GM21825 (cell line): ENCODE data around the gene CHD1.

Source experiments
- ATAC-seq: cut with Tn5 transposase; IDR thresholded peaks from one replicate; pipeline ENCODE4 v1.9.1; 2021; ENCODE audit warnings: mild to moderate bottlenecking, moderate library complexity; ENCODE audit not compliant: unreplicated experiment

The CHD1 gene

DNA sequence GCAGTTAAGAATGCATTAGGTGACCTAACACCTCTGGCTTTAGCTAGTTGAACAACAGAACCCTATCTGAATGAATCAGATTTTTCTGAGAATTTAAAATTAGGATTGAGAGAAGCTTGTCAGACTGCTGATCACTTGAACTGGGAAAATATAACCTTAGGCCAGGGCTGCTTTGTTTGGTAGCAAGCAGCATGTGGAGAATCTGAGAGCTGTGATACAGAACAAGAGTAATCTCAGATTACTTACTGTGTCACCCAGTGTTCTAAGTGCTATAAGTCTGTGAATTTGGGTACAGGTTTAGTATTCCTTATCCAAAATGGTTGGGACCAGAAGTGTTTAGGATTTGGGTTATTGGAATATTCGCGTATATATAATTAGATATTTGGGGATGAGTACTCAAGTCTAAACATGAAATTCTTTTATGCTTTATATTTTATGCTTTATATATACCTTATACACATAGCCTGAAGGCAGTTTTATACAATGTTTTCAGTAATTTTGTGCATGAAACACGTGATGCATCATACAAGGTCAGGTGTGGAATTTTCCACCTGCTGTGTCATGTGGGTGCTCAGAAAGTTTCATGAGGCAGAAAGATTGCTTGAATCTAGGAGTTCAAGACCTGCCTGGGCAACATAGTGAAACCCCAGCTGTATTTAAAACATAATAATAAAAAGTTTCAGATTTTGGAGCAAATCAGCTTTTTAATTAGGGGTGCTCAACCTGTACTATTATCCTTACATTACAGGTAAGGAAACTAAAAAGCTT, 8.3 kb upstream of the CHD1 start:
- no peak for ATAC-seq

DNA sequence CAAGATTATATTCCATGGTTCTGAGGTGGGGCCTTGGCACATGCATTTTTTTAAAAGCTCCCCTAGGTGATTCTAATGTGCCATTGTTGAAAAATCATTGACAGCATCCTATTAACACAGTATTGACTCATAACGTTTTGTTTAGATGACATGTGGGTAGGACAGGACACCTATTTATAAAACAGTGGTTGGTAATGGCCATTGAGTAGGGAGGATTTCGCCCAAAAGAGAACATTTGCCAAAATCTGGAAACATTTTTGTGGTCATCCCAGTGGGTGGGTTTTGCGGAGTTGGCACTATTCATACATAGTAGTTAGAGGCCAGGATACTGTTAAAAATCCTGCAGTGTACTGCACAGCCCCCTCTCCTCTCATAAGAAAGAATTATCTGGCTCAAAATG, 6.4 kb upstream of the CHD1 start:
- ATAC-seq = no peak

GRCh38 chr5:98934546-98934945, 5.7 kb upstream of the CHD1 start:
- ATAC-seq = no peak

DNA sequence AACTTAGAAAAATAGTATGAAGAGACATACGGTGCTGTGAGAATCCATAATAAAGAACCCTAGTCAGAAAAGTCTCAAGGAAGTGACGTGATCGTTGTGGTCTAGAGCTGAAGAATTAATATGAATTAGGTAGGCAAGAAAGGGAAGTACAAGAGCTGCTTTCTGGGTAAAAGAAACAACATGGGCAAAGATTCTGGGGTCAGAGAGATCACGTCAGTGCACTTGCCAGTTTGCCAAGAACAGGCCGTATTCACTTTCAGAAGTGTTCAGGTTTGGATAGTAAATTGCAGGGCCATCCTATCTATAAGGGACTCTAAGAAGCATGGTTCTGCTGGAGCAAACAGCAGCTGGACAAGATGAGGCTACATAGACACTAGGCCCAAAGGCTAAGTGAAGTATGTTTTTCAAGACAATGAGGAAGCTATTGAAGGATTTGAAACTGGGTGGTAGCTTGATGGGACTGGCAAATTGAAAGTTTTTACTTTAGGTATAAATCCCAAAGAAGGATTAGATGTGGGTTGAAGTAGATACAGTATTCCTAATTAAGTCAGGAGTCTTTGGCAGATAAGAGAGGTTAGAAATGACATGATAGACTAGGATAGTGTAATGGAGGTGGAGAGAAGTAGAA, 4.8 kb upstream of the CHD1 start:
- ATAC-seq = peak; percentile 32

DNA sequence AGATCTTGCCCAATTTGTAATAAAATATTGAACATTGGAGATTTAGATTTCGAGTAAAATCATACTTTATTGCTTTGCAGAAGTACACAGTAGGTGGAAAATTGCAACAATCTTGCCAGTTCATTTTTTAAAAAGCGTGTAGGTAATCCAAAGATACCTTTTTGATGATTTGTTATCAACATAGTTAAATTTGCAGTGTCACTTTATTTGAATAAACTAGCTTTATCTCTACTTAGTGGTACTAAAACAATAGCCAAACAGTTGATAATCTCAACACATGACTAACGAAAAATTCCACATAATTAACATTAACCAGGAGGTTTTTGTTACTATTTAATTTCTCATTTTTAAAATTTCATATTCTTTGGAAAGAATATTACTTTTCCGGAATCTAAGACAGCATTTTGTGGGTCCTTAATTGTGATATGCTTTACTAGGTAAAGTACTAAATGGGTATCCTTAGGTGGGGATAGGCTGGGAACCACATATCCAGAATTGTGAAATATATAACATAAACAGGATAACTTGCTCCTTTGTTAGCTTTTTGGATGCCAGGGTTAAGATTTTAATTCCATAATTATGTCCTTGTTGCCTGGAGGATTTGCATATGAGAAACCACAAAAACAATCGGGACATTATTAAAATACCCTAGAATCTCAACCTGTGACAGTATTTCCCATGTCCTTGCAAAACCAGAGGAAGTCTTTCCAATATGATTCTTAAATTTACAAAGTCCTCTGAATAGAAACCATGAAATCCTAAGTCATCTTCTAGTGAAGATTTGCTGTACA, 2.4 kb upstream of the CHD1 start:
- ATAC-seq = no peak

DNA sequence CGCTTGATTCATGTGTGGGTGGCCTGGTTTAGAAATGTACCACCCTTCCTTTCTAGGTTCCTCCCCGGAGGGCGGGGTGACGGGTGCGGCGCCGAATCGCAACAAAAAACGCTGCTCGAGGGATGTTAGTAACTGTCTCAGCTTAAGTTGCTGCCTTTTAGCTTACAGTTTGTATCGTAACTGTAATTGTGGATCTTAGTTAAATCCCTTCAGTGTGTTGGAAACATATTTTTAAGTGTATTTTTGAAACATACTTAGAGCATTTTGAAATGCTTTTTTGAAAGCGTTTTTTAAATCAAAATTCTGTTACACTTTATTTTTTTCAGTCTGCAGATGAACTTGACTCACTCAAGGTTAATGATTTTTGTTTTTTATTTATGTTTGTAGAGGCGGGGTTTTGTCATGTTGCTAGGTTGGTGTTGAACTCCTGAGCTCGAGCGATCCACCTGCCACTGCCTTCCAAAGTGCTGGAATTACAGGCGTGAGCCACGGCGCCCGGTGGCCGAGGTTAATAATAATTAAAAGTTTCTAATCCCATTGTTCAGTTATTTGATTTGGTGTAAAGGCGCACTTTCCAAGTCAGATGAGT, 997 bp upstream of the CHD1 start:
- no peak for ATAC-seq

GRCh38 chr5:98927989-98928872, 576 bp downstream of the CHD1 start:
- peak; percentile 27 for ATAC-seq

- no peak for ATAC-seq
Observed at GRCh38 chr5:98927242-98927988, 1.4 kb downstream of the CHD1 start.

DNA sequence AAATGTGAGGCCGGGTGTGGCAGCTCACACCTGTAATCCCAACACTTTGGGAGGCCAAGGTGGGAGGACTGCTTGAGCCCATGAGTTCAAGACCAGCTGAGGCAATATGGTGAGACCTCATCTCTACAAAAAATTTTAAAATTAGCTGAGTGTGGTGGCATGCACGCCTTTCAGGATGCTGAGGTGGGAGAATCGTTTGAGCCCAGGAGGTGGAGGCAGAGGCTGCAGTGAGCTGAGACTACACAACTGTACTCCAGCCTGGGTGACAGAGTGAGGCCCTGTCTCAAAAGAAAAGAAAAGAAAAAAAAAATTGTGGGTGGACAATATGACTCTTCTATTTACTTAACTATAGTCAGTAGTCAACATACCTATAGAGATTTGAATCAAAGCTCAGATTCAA, 4.8 kb downstream of the CHD1 start:
- no peak for ATAC-seq

- ATAC-seq = no peak
Observed at GRCh38 chr5:98921947-98922505, 6.8 kb downstream of the CHD1 start.

- no peak for ATAC-seq
Observed at GRCh38 chr5:98917433-98917832, 11.4 kb downstream of the CHD1 start.

GRCh38 chr5:98916540-98916939, 12.3 kb downstream of the CHD1 start:
- no peak for ATAC-seq

DNA sequence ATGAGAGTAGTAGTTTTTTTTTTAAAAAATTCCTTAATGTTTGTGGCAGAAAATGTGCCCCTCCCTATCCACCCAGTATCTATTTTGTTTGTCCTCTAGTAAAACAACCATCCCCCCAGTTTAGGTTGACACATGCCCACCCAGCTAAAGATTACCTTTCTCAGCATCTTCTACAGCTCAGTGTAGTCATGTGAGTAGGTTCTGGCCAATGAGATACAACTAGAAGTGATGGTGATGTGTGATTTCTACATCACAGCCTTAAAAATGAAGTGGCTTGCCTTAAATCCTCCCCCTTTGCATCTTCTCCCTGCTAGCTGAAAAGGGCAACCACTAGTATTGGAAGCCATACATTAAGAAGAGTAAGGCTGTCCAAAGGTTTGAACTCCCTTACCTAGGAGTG, 14.9 kb downstream of the CHD1 start:
- ATAC-seq = no peak

DNA sequence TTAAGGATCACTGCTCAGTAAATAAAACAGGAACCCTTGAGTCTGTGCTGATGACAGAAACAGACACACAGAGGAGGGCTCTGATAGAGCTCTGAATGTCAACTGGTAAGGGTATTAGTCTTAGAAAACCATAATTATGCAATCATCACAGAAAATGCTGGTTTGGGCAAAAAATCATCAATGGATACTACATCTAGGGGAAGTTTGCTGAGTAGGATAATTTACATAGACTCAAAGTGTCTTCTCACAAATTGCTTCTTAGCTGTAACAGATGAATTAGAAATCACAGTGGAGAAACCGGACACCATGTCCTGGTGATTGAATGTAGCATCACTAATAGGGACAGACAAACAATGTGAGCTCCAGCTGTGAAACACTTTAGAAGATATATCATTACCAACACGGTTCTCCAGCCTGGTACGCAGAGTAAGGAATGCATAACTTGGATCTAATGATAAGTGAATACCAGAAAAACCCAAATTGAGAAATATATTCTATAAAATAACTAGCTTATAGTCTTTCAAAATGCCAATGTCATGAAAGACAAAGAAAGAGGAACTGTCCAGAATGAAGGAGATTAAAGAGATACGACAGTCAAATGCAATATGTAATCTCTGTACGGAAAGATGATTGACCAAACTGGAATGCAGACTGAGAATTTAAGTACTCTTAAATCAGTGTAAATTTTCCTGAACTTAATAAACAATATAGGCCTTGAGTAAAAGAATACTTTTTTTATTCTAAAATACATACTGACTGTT, 17.3 kb downstream of the CHD1 start:
- no peak for ATAC-seq

- no peak for ATAC-seq
Observed at GRCh38 chr5:98909363-98909762, 19.4 kb downstream of the CHD1 start.

DNA sequence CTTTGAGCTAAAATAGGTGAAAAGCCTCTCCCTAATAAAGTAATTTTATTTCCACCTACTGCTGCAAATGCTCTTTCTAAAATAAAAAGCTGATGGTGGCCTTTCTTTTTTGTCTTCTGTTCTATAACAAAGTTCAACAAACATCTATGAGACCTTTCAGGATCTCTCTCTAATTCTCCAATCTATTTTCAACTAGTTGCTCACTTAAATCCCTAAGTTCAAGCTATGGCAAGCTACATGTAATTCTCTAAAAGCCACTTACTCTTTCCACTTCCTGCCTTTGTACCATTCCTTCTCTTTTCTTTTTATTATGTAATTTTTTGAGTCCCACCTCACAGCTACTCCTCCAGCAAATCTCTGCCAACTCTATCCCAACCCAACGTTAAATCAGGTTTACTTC, 20.9 kb downstream of the CHD1 start:
- no peak for ATAC-seq

GRCh38 chr5:98906756-98907355, 22.0 kb downstream of the CHD1 start:
- ATAC-seq = no peak
